Left lung (tissue), 10 donors: Measurements from ENCODE around the gene BCAS3. TPM values are rescaled to one million over a fixed set of nuclear protein-coding genes. Genes with fewer than 3 reads are reported as not detected.

Experiments used
- ATAC-seq: fragments of 200-7000 bp; cut with Tn5 transposase; one replicate; pipeline ENCODE4 v1.9.1; 2020; ENCODE audit warnings: moderate library complexity
- DNase-seq, 4 donors: peaks; one replicate each; pipeline ENCODE4 v3.0.0-alpha.2; 2013 to 2020
- H3K27ac ChIP-seq, 2 donors: fragments of 200-600 bp; sonication (generic) in 1 of 2; one replicate each; pipeline versions ENCODE4 v1.5.0 to v1.8.0; 2020 to 2021
- H3K27me3 ChIP-seq, 2 donors: fragments of 200-600 bp; sonication (generic) in 1 of 2; one replicate each; pipeline versions ENCODE4 v1.5.0 to v1.8.0; 2020 to 2021
- H3K36me3 ChIP-seq, 2 donors: fragments of 200-600 bp; sonication (generic) in 1 of 2; one replicate each; pipeline versions ENCODE4 v1.5.0 to v1.8.0; 2020 to 2021
- H3K4me1 ChIP-seq, 2 donors: fragments of 200-600 bp; one replicate each; pipeline ENCODE4 v1.8.0; 2021
- H3K4me3 ChIP-seq, 2 donors: fragments of 200-600 bp; sonication (generic) in 1 of 2; one replicate each; pipeline versions ENCODE4 v1.5.0 to v1.8.0; 2020 to 2021; ENCODE audit warnings: mild to moderate bottlenecking in 1 of 2
- H3K9me3 ChIP-seq, 2 donors: fragments of 200-600 bp; sonication (generic) in 1 of 2; one replicate each; pipeline versions ENCODE4 v1.5.0 to v1.8.0; 2020 to 2021
- CTCF ChIP-seq, 2 donors: fragments of 200-600 bp; sonication (generic) in 1 of 2; IDR thresholded peaks; one replicate each; pipeline versions ENCODE4 v1.5.0 to v1.8.0; 2021; ENCODE audit warnings: antibody characterized with exemption in 2 of 2
- intact Hi-C, 2 donors: fragments of 100-400 bp; cut with DNase I; formaldehyde crosslinking; loops; one replicate each; pipeline versions ENCODE4 v1.11.2 to v1.14.2; 2022
- polyA plus RNA-seq, 6 donors: library from polyadenylated mRNA; unstranded; fragments of 120-200 nt; gene quantifications; one replicate each; pipeline ENCODE4 v1.2.1, GENCODE V29; 2013; ENCODE audit not compliant: insufficient read length in 6 of 6
- total RNA-seq, 2 donors: library from RNA; stranded (reverse); fragmentation: NEBNext Ultra II Directional; extraction: Animal tissue kit (Norgen Biotek cat#: 25700); gene quantifications; one replicate each; pipeline ENCODE4 v1.2.1, GENCODE V29; 2021
- donor health status: DM: no; HTN: yes; CAD: no.
- donor health status: DM: no; HTN: no; CAD: no.

BCAS3 gene
- total and polyA plus RNA-seq, 8 donors: 21.2 to 29.6 (median 28.0) TPM

- no peak for DNase-seq
- Histone ChIP-seq H3K4me1 (peaks cover 0 to 28% of the 10 kb centered on the region in 2 donors), H3K9me3 (no peaks in the 10 kb centered on the region), H3K36me3 (no peaks in the 10 kb centered on the region), H3K27ac (no peak overlapping the region), H3K4me3 (no peak overlapping the region), H3K27me3 (peaks cover 23 to 39% of the 10 kb centered on the region in 2 donors)
- TF ChIP-seq CTCF (IDR thresholded peaks at IDR 0.05): no peak
- no peak for ATAC-seq
- intact Hi-C loops: loop anchor here in 1 of 2 donors (10.0 kb wide), 1 partner anchor 388 kb away; no protein-coding TSS in a partner anchor
Measured at GRCh38 chr17:61392679-61393078, 715.0 kb downstream of the BCAS3 start.

GRCh38 chr17:61393550-61393903 is 715.9 kb downstream of the BCAS3 start:
- peaks cover 0 to 35% of the 10 kb centered on the region in 2 donors for H3K4me1 ChIP-seq
- TF ChIP-seq CTCF (IDR thresholded peaks at IDR 0.05): no peak
- no peak overlapping the region for H3K27ac ChIP-seq
- DNase-seq (peak in 1 of 4 donors; percentile 56), ATAC-seq (no peak)
- intact Hi-C loops: loop anchor here in 1 of 2 donors (10.0 kb wide), 1 partner anchor 389 kb away; no protein-coding TSS in a partner anchor
- peaks cover 23 to 47% of the 10 kb centered on the region in 2 donors for H3K27me3 ChIP-seq
- H3K9me3 ChIP-seq: no peaks in the 10 kb centered on the region
- H3K36me3 ChIP-seq: no peaks in the 10 kb centered on the region
- no peak overlapping the region for H3K4me3 ChIP-seq

- DNase-seq: peak in 1 of 4 donors; percentile 67
- TF ChIP-seq CTCF (IDR thresholded peaks at IDR 0.05): no peak
- peaks cover 27 to 53% of the 10 kb centered on the region in 2 donors for H3K27me3 ChIP-seq
- no peaks in the 10 kb centered on the region for H3K36me3 ChIP-seq
- ATAC-seq: no peak
- peak overlapping the region; percentile 89 to 94 for H3K27ac ChIP-seq
- intact Hi-C loops: loop anchor here in 1 of 2 donors (10.0 kb wide), 1 partner anchor 389 kb away; no protein-coding TSS in a partner anchor
- no peaks in the 10 kb centered on the region for H3K9me3 ChIP-seq
- H3K4me1 ChIP-seq: peaks cover 4 to 39% of the 10 kb centered on the region in 2 donors
- H3K4me3 ChIP-seq: no peak overlapping the region
Measured at GRCh38 chr17:61393904-61394629, 716.4 kb downstream of the BCAS3 start.

- Histone ChIP-seq H3K27me3 (peaks cover 33 to 60% of the 10 kb centered on the region in 2 donors), H3K4me3 (no peak overlapping the region)
Measured at GRCh38 chr17:61394630-61395408, 717.2 kb downstream of the BCAS3 start.

More at GRCh38 chr17:61394630-61395408, 717.2 kb downstream of the BCAS3 start:
- Histone ChIP-seq H3K27ac (peak overlapping the region; percentile 89 to 94), H3K9me3 (no peaks in the 10 kb centered on the region), H3K36me3 (no peaks in the 10 kb centered on the region), H3K4me1 (peaks cover 7 to 41% of the 10 kb centered on the region in 2 donors)
- DNase-seq (peak in 1 of 4 donors; percentile 57), ATAC-seq (no peak)
- intact Hi-C loops: loop anchor here in 1 of 2 donors (10.0 kb wide), 1 partner anchor 390 kb away; no protein-coding TSS in a partner anchor
- no peak for TF ChIP-seq CTCF (IDR thresholded peaks at IDR 0.05)
